GM12872 (cell line): ENCODE results near the gene TRPC4.

Experiments
- CTCF ChIP-seq: IDR thresholded peaks from 3 replicates; pipeline ENCODE4 v1.5.1; 2011; ENCODE audit warnings: low read depth, mild to moderate bottlenecking, low read length, moderate library complexity; ENCODE audit not compliant: insufficient read depth

Gene TRPC4

GRCh38 chr13:37601648-37602440 is 267.7 kb downstream of the TRPC4 start:
- no peak for TF ChIP-seq CTCF

GRCh38 chr13:37599519-37599918 is 270.1 kb downstream of the TRPC4 start:
- TF ChIP-seq CTCF: no peak

GRCh38 chr13:37598597-37598996 is 271.0 kb downstream of the TRPC4 start, which contains the start of gene POSTN:
Gene POSTN (minus strand): TSS chr13:37598768. CDS start chr13:37598726, 42 bp downstream.
- TF ChIP-seq CTCF: no peak

GRCh38 chr13:37597477-37598025 is 272.0 kb downstream of the TRPC4 start:
- TF ChIP-seq CTCF: no peak

GRCh38 chr13:37596805-37597204 is 272.8 kb downstream of the TRPC4 start:
- no peak for TF ChIP-seq CTCF

- TF ChIP-seq CTCF: no peak
Observed at GRCh38 chr13:37595162-37595561, 274.4 kb downstream of the TRPC4 start.

GRCh38 chr13:37594550-37594949 is 275.0 kb downstream of the TRPC4 start:
- no peak for TF ChIP-seq CTCF
